A673 (cell line): Measurements from ENCODE around the gene LIF.

Source experiments
- EZH2 ChIP-seq: fragments of 200-600 bp; sonication (generic); IDR thresholded peaks from 2 replicates; pipeline ENCODE4 v1.6.1; 2017; ENCODE audit warnings: borderline replicate concordance, low read depth, mild to moderate bottlenecking, mixed read lengths, antibody characterized with exemption, low read length; ENCODE audit not compliant: poor library complexity, severe bottlenecking
- TF ChIP-seq, protein P1 (sequence below): fragments of 300-800, 200-600 bp; sonication (generic); conservative IDR thresholded peaks from 2 replicates; pipeline ENCODE4 v1.5.1; 2017; ENCODE audit warnings: low read depth, mild to moderate bottlenecking, antibody characterized with exemption, low read length, moderate library complexity, mixed read lengths

DNA sequence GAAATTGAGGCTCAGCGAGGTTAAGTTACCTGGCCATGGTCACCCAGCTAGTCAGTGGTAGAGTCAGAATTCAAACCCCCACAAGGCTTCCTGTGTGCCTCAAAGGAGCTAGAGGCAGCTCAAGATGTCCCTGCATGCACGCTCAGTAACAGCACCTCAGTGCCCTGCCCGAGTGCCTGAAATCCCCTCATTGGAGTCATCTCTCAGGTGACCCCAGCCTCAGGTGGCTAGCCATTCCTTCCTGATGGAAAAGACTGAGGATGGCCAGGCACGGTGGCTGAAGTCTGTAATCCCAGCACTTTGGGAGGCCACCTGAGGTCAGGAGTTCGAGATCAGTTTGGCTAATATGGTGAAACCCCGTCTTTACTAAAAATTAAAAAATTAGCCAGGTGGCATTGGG is 36.9 kb downstream of the LIF start:
- TF ChIP-seq, protein P1, sequence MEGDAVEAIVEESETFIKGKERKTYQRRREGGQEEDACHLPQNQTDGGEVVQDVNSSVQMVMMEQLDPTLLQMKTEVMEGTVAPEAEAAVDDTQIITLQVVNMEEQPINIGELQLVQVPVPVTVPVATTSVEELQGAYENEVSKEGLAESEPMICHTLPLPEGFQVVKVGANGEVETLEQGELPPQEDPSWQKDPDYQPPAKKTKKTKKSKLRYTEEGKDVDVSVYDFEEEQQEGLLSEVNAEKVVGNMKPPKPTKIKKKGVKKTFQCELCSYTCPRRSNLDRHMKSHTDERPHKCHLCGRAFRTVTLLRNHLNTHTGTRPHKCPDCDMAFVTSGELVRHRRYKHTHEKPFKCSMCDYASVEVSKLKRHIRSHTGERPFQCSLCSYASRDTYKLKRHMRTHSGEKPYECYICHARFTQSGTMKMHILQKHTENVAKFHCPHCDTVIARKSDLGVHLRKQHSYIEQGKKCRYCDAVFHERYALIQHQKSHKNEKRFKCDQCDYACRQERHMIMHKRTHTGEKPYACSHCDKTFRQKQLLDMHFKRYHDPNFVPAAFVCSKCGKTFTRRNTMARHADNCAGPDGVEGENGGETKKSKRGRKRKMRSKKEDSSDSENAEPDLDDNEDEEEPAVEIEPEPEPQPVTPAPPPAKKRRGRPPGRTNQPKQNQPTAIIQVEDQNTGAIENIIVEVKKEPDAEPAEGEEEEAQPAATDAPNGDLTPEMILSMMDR, result no peak
- TF ChIP-seq EZH2, result no peak
